Germinal center (tissue), 1 donor: ENCODE results near the gene TNK2.
"Not testable (repeated sequence)": the region's sequence is repeated elsewhere in the genome, so short reads cannot be mapped to it uniquely, and the experiment has no call there.

Source experiments
- DNase-seq: peaks from one replicate; pipeline ENCODE4 v3.0.0; 2012; ENCODE audit warnings: mixed read lengths, low spot score

Gene TNK2

DNA sequence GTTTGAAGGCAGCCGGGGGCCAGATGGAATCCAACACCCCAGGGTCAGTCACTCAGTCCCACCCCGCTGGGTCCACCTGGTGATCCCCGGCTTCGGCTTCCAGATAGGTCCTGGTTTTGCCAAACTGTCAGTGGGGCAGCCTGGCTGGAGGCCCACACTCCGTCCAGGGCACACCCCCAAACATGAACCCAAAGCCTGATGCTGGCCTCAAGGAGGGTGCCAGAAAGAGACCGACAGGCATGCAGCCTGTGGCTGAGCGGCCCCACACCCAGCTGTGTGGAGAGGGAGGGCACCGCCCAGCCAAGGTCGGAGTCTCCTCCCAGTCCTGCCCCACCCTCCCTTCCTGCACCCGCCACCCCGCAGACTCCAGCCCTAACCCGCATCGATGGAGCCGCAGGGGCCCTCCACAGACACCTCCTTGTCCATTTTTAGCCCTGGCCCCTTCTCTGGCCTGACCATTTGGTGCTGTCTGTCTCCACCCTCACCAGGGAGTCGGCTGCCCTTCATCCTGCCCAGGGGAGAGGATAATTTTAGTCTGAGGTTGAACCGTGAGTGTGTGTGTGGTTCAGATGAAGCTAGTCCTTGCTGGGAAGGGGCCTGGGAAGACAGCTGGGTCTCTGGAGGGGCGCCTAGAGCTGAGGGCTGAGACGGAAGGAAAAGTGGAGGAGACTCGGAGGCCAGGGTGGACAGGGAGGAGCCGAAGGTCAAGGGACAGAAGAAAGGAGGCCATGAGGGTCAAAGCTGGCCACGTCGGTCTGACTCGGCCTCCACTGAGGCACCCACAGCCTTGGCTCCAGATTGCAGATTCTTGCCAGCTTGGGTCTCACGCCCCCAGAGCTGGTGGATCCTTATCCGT is 23.1 kb downstream of the TNK2 start:
- no peak for DNase-seq

DNA sequence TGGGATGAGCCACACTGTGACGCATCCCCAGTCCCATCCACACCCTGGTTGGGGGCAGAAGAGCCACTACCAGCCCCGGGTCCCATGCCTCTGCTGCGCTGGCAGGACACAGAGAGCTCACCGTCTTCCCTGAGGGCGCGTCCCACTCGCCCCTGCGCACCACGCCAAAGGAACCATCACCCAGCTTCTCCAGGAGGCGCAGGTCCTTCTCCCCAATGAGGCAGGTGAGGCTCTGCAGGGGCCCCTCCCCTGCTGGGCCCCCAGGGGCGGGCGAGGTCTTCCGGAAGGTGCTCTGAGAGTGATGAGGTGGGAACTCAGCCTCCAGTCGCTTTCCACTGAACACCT is 23.7 kb downstream of the TNK2 start:
- no peak for DNase-seq

DNA sequence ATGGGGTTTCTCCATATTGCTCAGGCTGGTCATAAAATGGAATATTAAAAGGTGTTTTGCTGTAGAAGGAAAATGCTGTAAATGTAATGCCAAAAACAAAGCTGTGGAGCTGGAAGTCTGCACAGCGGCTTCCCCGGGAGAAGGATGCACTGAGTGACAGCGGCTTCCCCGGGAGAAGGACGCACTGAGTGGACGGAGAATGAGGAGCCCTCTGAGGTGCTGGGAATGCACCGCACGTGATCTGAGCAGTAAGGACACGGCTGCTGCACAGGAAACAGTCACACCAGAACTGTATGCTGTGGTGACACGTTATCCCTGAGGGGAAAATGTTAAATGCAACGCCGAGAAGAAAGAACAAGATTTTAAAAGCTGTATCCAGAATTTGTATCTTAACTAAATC is 24.6 kb downstream of the TNK2 start:
- DNase-seq, result no peak

GRCh38 chr3:195883160-195883559 is 25.2 kb downstream of the TNK2 start:
- no peak for DNase-seq

- no peak for DNase-seq
Observed at GRCh38 chr3:195882002-195882441, 26.3 kb downstream of the TNK2 start.

DNA sequence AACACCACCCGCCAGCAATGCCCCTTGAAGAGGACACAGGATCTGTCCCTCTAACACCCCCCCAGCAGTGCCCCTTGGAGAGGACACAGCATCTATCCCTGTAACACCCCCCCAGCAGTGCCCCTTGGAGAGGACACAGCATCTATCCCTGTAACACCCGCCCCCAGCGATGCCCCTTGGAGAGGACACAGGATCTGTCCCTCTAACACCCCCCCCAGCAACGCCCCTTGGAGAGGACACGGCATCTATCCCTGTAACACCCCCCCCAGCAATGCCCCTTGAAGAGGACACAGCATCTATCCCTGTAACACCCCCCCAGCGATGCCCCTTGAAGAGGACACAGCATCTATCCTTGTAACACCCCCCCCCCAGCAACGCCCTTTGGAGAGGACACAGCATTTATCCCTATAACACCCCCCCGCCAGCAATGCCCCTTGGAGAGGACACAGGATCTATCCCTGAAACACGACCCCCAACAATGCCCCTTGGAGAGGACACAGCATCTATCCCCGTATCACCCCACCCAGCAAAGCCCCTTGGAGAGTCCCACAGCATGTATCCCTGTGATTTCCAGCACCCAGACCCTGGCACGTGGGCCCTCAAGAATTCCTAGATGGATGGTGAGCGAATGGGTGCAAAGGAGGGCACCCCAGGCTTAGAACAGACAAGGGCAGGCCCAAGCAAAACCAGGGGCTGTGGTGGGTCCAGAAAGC is 26.9 kb downstream of the TNK2 start:
- DNase-seq, result no peak

GRCh38 chr3:195880037-195880431 is 28.3 kb downstream of the TNK2 start:
- DNase-seq, result no peak

DNA sequence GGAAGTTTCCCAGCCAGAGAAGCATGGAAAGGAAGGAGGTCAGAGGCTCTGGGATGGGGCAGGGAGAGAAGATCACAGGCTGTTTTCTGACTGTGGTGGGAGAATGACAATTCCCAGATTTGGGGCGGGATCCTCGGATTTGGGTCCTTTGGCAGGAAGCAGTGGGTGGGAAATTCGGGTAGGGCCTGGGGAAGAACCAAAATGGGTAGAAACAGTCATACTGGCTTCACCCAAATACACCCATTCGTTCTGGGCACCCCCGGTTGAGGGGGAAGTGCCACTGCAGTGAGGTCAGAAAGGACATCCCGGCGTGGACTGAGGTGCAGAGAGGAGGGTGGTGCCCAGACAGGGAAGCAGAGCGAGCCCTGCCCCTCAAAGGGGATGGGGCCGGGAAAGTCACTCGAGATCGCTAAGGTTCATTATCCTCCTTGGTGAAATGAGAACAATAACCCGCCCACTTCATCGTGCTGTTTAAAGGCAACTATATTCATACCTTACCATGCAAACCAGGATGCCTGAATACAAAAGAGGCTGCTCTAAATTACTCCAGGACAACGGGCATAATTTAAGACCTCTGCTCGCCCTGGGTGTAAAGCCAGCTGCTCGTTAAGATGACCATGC is 28.8 kb downstream of the TNK2 start:
- DNase-seq, result no peak

- no peak for DNase-seq
Observed at GRCh38 chr3:195878424-195879274, 29.7 kb downstream of the TNK2 start.

DNA sequence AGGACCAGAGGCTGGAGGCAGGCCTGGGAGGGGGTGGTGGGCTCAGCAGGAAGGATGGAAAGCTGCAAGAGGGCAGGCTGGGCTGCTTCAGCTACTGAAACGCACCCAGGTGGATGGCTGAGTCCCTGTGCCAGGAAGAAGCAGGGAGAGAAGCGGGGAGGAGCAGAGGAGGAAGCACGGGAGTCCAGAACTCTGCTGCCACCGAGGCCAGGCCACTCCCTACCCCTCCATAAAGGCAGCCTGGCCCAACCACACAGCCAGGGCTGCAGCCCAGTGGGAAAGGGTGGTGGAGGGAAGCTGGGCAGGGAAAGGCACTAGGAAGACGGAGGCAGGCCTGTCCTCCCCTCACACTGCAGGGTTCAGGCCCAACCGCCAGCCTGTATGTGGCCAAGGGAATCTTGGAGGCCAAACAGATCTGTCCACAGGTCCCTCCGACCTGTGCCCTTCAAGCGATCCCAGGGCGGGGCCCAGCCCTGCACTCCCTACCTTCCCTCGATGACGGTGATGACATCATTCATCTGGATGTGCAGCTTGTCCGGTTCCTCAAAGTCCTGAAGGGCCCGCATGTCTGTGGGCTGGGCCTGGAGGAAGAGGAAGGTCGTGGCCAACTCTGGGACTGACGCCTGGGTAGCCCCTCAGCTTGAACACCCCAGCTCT is 30.5 kb downstream of the TNK2 start:
- no peak for DNase-seq

- DNase-seq, result no peak
Observed at GRCh38 chr3:195877136-195877715, 31.1 kb downstream of the TNK2 start.

GRCh38 chr3:195876297-195877064 is 31.9 kb downstream of the TNK2 start:
- DNase-seq, result no peak

DNA sequence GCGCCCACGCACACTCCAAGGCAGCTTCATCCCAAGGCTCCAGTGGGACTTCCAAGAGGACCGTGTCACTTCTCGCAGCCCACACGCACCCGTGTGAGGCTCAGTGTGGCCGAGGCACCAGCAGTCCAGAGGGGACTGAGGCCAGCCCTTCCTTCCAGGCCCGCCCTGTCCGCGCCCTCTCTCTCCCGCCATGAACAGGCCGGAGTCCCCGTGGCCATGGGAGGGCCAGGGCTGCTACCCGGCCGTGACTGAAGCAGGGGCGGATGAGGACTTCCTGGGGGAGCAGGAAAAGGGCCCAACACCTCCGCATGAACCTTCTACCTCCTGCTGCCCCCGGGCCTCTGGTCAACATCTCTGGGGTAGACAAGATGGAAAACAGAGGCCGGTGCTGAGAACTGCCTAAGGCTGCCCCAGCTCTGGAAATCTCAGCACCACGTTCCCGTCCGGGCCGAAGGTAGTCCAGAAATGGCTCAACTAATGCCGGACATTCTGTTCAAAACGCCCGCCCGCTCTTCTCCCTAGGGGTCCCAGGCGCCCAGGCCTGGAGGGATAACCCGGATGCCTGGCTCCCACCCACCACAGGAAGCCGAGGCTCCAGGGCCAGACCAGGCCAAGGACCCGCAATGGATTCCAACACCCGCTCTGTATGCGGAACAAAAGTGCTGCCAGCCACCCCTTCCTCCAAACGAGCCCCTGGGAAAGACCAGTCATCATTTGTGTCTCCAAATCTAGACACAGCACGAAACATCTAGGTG is 32.7 kb downstream of the TNK2 start:
- no peak for DNase-seq

DNA sequence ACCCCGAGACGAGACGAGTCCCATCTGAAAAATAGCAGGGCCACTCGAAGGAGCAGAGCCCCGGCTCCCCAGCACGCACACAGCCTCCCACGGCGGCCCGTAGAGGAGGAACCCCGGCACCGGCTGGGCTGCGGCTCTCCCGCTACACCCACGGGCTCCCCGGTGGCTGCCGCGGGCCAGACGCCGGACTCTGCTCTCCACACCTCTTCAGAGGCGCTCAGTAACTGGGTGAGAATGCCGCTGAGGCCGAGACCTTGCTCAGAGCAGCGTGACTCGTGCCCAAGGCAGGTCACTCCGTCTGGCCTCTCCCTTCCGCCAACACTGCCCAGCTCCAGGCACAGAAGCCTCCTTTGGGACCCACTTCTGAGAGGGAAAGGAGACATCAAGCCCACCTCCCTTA is 34.4 kb downstream of the TNK2 start:
- no peak for DNase-seq

- DNase-seq, result no peak
Observed at GRCh38 chr3:195873281-195873887, 35.0 kb downstream of the TNK2 start.

DNA sequence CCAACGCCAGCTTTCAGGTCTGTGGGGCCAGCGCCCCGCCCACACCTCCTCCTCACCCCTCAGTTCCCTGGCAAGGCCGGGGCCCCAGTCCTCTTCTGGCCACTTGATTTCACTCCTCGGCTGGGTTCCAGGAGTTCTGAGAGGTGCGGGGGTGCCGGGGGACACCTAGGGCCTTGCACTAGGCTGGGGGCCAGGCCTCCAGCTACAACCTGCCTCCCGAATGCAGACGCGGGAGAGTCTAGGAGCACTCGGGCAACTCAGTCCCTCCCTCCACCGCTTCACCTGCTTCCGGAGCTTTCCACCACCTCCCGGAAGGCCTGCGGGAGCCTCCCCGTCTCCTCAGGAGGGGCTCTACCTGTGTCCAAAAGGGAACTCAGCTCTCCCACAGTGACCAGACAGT is 35.6 kb downstream of the TNK2 start:
- DNase-seq, result no peak

DNA sequence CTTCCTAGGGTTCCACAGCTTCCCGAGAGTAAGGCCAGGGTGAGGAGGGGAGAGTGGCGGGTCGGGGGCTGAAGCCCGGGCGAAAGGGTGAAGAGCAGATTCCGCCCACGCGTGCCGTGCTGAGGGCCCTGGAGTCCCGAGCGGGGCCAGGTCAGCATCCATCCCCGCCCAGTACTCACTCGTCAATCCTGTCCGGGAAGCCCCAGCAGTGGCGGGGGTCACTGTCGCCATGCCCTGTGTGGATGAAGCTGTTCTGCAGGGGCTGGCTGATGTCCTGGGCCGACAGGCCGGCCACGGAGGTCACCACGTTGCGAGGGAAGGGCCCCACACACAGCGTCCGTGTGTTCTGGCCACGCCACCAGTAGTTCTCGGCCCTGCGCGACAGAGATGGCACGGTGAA is 36.3 kb downstream of the TNK2 start:
- no peak for DNase-seq

DNA sequence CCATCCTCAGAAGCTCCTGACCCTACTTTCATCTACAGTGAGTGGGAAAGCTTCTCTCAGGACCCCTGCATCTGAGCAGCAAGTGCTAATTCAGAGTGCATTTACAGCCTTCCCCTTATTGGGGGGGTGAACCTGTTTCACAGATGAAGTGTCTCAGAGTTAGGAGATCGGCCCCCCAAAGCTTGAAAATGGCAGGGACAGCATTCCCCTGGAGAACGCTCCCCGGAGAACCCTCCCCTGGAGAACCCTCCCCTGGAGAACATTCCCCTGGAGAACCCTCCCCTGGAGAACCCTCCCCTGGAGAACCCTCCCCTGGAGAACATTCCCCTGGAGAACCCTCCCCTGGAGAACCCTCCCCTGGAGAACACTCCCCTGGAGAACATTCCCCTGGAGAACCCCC is 36.7 kb downstream of the TNK2 start:
- DNase-seq, result not testable (repeated sequence)

DNA sequence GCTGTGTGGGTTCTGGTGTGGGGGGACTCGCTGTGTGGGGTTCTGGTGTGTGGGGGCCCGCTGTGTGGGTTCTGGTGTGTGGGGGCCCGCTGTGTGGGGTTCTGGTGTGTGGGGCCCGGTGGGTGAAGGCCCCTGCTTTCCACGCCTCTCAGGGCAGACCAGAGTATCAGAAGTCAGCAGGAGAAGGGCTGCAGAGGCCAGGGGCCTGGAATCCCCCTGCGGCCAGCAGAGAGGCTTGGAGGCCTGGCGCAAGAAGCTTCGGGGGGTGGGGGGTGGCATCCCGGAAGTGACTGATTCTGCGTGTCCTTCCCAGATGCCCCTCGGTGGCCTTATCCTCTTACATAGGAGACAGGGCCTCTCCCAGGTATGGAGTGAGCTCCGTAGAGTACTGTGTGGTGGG is 37.4 kb downstream of the TNK2 start:
- DNase-seq, result no peak
